B cell (primary cell): Measurements from ENCODE around the gene APRT. TPM values are rescaled to one million over a fixed set of nuclear protein-coding genes. Genes with fewer than 3 reads are reported as not detected.
A peak's percentile ranks its signal among the peaks of the same experiment; 100 is the strongest.

Experiments
- ATAC-seq: fragments of 200-7000 bp; cut with Tn5 transposase; one replicate; pipeline ENCODE4 v1.10.0; 2021; ENCODE audit warnings: low read depth, mild to moderate bottlenecking, moderate number of reproducible peaks, moderate library complexity
- CTCF ChIA-PET: fragments of 350-600 bp; sonication (Branson Sonifier 250); formaldehyde crosslinking; loops from one replicate; lab custom pipeline; 2021; ENCODE audit warnings: antibody characterized with exemption, inconsistent platforms; lab: Charles Lee
- POLR2A ChIA-PET: fragments of 350-600 bp; sonication (Branson Sonifier 250); formaldehyde crosslinking; loops from one replicate; lab custom pipeline; 2021; ENCODE audit warnings: antibody characterized with exemption; lab: Charles Lee
- DNase-seq: peaks from one replicate; pipeline ENCODE4 v3.0.0; 2013
- H2AFZ ChIP-seq: 2 replicates; pipeline ENCODE4 v1.6.1; 2012; ENCODE audit warnings: mild to moderate bottlenecking, low read depth, low read length; ENCODE audit not compliant: insufficient read depth, poor library complexity, severe bottlenecking
- H3K27ac ChIP-seq, 2 donors: 1 replicate in 1 of 2; 2 replicates in 1 of 2; pipeline ENCODE4 v1.5.1; 2012 to 2013; ENCODE audit warnings: low read length in 2 of 2, mild to moderate bottlenecking in 2 of 2, moderate library complexity in 1 of 2
- H3K27me3 ChIP-seq, 4 experiments: fragments of 200-600 bp in 1 of 4; sonication (generic) in 1 of 4; replicated peaks in 1 of 4; 1 replicate in 2 of 4; 2 replicates in 2 of 4; pipeline versions ENCODE4 v1.6.1 to v1.7.0; 2013 to 2016; ENCODE audit warnings: low read length in 3 of 4, mild to moderate bottlenecking in 2 of 4, mixed read lengths in 1 of 4, moderate library complexity in 1 of 4; ENCODE audit not compliant: insufficient read depth in 4 of 4, control insufficient read depth in 3 of 4; ENCODE audit errors: control extremely low read depth in 1 of 4
- H3K36me3 ChIP-seq, 2 experiments: replicated peaks in 1 of 2; 1 replicate in 1 of 2; 2 replicates in 1 of 2; pipeline versions ENCODE4 v1.6.1 to v1.7.1; 2013; ENCODE audit warnings: low read length in 1 of 2; ENCODE audit not compliant: insufficient read depth in 2 of 2, control insufficient read depth in 1 of 2; ENCODE audit errors: control extremely low read depth in 1 of 2, extremely low read depth in 1 of 2
- H3K4me1 ChIP-seq, 2 donors: fragments of 200-600 bp in 1 of 2; sonication (generic) in 1 of 2; 1 replicate in 1 of 2; 2 replicates in 1 of 2; pipeline versions ENCODE4 v1.5.1 to v1.6.1; 2013 to 2017; ENCODE audit warnings: low read length in 2 of 2; ENCODE audit not compliant: control insufficient read depth in 2 of 2, insufficient read depth in 2 of 2
- H3K4me2 ChIP-seq: replicated peaks from 2 replicates; pipeline ENCODE3; 2012; ENCODE audit warnings: mild to moderate bottlenecking, low read depth, low read length; ENCODE audit not compliant: poor library complexity, severe bottlenecking
- H3K4me3 ChIP-seq, 5 experiments: fragments of 200-600 bp in 1 of 5; sonication (generic) in 1 of 5; 1 replicate in 3 of 5; 2 replicates in 2 of 5; pipeline versions ENCODE4 v1.5.1 to v1.7.0; 2011 to 2016; ENCODE audit warnings: low read length in 4 of 5, mild to moderate bottlenecking in 4 of 5, low read depth in 2 of 5, control low read depth in 1 of 5, moderate library complexity in 1 of 5; ENCODE audit not compliant: insufficient read depth in 1 of 5; ENCODE audit errors: control extremely low read depth in 1 of 5, extremely low read depth in 1 of 5
- H3K79me2 ChIP-seq: fragments of 200-600 bp; sonication (generic); one replicate; pipeline ENCODE4 v1.6.0; 2016; ENCODE audit warnings: low read length; ENCODE audit not compliant: control insufficient read depth, insufficient read depth
- H3K9ac ChIP-seq: fragments of 200-600 bp; sonication (generic); 2 replicates; pipeline ENCODE4 v1.6.1; 2017; ENCODE audit warnings: mild to moderate bottlenecking, low read length, moderate library complexity
- H3K9me3 ChIP-seq, 3 donors: one replicate each; pipeline versions ENCODE4 v1.6.1 to v1.7.1; 2013; ENCODE audit warnings: low read length in 2 of 3; ENCODE audit not compliant: control insufficient read depth in 2 of 3, insufficient read depth in 1 of 3; ENCODE audit errors: control extremely low read depth in 1 of 3
- H4K20me1 ChIP-seq: 2 replicates; pipeline ENCODE4 v1.6.0; 2012; ENCODE audit warnings: mild to moderate bottlenecking, low read length; ENCODE audit not compliant: insufficient read depth, control insufficient read depth, poor library complexity, severe bottlenecking
- H3K27ac Mint-ChIP-seq: one replicate; pipeline ENCODE4 v1.8.0; 2021; ENCODE audit warnings: mixed read lengths
- H3K27me3 Mint-ChIP-seq: one replicate; pipeline ENCODE4 v1.8.0; 2021; ENCODE audit warnings: mixed read lengths
- H3K4me1 Mint-ChIP-seq: one replicate; pipeline ENCODE4 v1.8.0; 2021; ENCODE audit warnings: mixed read lengths
- H3K4me3 Mint-ChIP-seq: one replicate; pipeline ENCODE4 v1.8.0; 2021; ENCODE audit warnings: mixed read lengths
- H3K9me3 Mint-ChIP-seq: one replicate; pipeline ENCODE4 v1.8.0; 2022; ENCODE audit warnings: mixed read lengths; ENCODE audit not compliant: insufficient read depth
- CTCF ChIP-seq: fragments of 200-600 bp; IDR thresholded peaks from one replicate; pipeline ENCODE4 v1.8.0; 2022; ENCODE audit warnings: antibody characterized with exemption, mild to moderate bottlenecking
- EZH2 ChIP-seq: IDR thresholded peaks from 2 replicates; pipeline ENCODE4 v1.6.1; 2012; ENCODE audit warnings: borderline replicate concordance, low read depth, mild to moderate bottlenecking, moderate library complexity, low read length; ENCODE audit not compliant: insufficient read depth, poor library complexity, severe bottlenecking
- WGBS: methylation state at CpG from one replicate; pipeline ENCODE4 v1.1.5; 2013; ENCODE audit warnings: missing lambda C conversion rate; ENCODE audit not compliant: insufficient coverage; 5-methylcytosine and 5-hydroxymethylcytosine counted together
- intact Hi-C: fragments of 100-400 bp; cut with micrococcal nuclease; formaldehyde crosslinking; loops from one replicate; pipeline ENCODE4 v1.10.0; 2022
- polyA plus RNA-seq: library from polyadenylated mRNA; depleted of rRNA; stranded (reverse); fragments of >200 nt; gene quantifications from 2 replicates; pipeline ENCODE4 v1.2.3, GENCODE V29; 2012
- total RNA-seq, 2 donors: library from RNA; stranded (reverse); fragments of 120-200 nt in 1 of 2; gene quantifications; 1 replicate in 1 of 2; 2 replicates in 1 of 2; pipeline versions ENCODE4 v1.2.3 to v1.2.4, GENCODE V29; 2013 to 2022

APRT gene
- total and polyA plus RNA-seq, 2 donors (not counting 1 experiment from before 2014, with no cell fraction given), result 124 to 161 TPM

- Histone ChIP-seq H3K9me3 (peaks cover 0 to 7% (median 0%) of the 10 kb centered on the region in 3 donors), H3K4me1 (peaks cover 24 to 37% of the 10 kb centered on the region in 2 donors), H3K9ac (no peak overlapping the region), H3K27ac (no peak overlapping the region), H3K36me3 (peaks cover 0 to 16% of the 10 kb centered on the region in 2 experiments), H3K4me2 (peak overlapping the region; percentile 88), H3K27me3 (peaks cover 0 to 4% (median 0%) of the 10 kb centered on the region in 4 experiments), H4K20me1 (peaks cover 29% of the 10 kb centered on the region), H3K4me3 (peak overlapping the region in 1 of 5 experiments; percentile 18), H3K79me2 (peaks cover 4% of the 10 kb centered on the region), H2AFZ (no peak overlapping the region)
- peak overlapping the region; percentile 41 for H3K27ac Mint-ChIP-seq
- TF ChIP-seq EZH2 (no peak), CTCF (no peak)
- no peaks in the 10 kb centered on the region for H3K27me3 Mint-ChIP-seq
- ATAC-seq (no peak), DNase-seq (peak; percentile 43)
- peak overlapping the region; percentile 60 for H3K4me3 Mint-ChIP-seq
- CTCF ChIA-PET, result interaction anchor here (2.2 kb wide), 1 partner anchor 67 kb away, joined by 6 read pairs; no protein-coding TSS in a partner anchor
- 49% methylated on average over 39 of the region's 39 CpGs for WGBS
- intact Hi-C loops, result no loop called here
- no peaks in the 10 kb centered on the region for H3K9me3 Mint-ChIP-seq
- POLR2A ChIA-PET, result no interaction called here
- H3K4me1 Mint-ChIP-seq, result peaks cover 23% of the 10 kb centered on the region
These were observed 7.0 kb downstream of the APRT start for GRCh38 chr16:88804552-88805339.

- H3K79me2 ChIP-seq, result peaks cover 4% of the 10 kb centered on the region
- WGBS, result 4% methylated on average over 16 of the region's 16 CpGs
- H3K36me3 ChIP-seq, result peaks cover 0 to 11% of the 10 kb centered on the region in 2 experiments
- no peaks in the 10 kb centered on the region for H3K9me3 Mint-ChIP-seq
- peak overlapping the region; percentile 60 for H3K4me3 Mint-ChIP-seq
- peaks cover 24% of the 10 kb centered on the region for H4K20me1 ChIP-seq
- no peak overlapping the region for H3K27ac Mint-ChIP-seq
- no peak overlapping the region for H2AFZ ChIP-seq
- H3K27me3 ChIP-seq, result peaks cover 0 to 4% (median 0%) of the 10 kb centered on the region in 4 experiments
- H3K4me1 ChIP-seq, result peaks cover 26 to 40% of the 10 kb centered on the region in 2 donors
- H3K9ac ChIP-seq, result no peak overlapping the region
- peak overlapping the region in 1 of 5 experiments; percentile 18 for H3K4me3 ChIP-seq
- CTCF ChIA-PET, result no interaction called here
- no peak overlapping the region for H3K27ac ChIP-seq
- peak overlapping the region; percentile 88 for H3K4me2 ChIP-seq
- peaks cover 0 to 13% (median 0%) of the 10 kb centered on the region in 3 donors for H3K9me3 ChIP-seq
- DNase-seq (peak; percentile 39), ATAC-seq (no peak)
- no peaks in the 10 kb centered on the region for H3K27me3 Mint-ChIP-seq
- TF ChIP-seq EZH2 (no peak), CTCF (no peak)
- H3K4me1 Mint-ChIP-seq, result peaks cover 22% of the 10 kb centered on the region
- POLR2A ChIA-PET, result interaction anchor here (1.2 kb wide), 1 partner anchor 9 kb away, joined by 3 read pairs; no protein-coding TSS in a partner anchor
- intact Hi-C loops, result no loop called here
These were observed 7.6 kb downstream of the APRT start for GRCh38 chr16:88804173-88804551.
